Endothelial cell of umbilical vein (primary cell): ENCODE data around the gene ZNF425. TPM values are rescaled to one million over a fixed set of nuclear protein-coding genes. Genes with fewer than 3 reads are reported as not detected.

Experiments
- BruUV-seq: library from RNA; stranded (reverse); fragments of 400-500 nt; replicated peaks from 2 replicates; lab custom pipeline; 2021; lab: Mats Ljungman, UMichigan
- CTCF ChIA-PET: fragments of 300-600, 350-600 bp; sonication (Branson Sonifier 250); formaldehyde crosslinking; loops from one replicate; lab custom pipeline; 2021; ENCODE audit warnings: antibody characterized with exemption, inconsistent platforms; lab: Charles Lee
- POLR2A ChIA-PET: fragments of 300-600, 350-600 bp; sonication (Branson Sonifier 250); formaldehyde crosslinking; loops from one replicate; lab custom pipeline; 2021; ENCODE audit warnings: antibody characterized with exemption, inconsistent platforms; lab: Charles Lee
- DNase-seq: peaks from one replicate; pipeline ENCODE4 v3.0.0-alpha.2; 2011; ENCODE audit warnings: low read depth, low spot score
- FAIRE-seq: peaks from 2 replicates; lab custom pipeline; 2011; peaks lifted over from hg19 to GRCh38; lab: Jason Lieb, UNC
- H2AFZ ChIP-seq: 2 replicates; pipeline ENCODE4 v1.6.0; 2012; ENCODE audit warnings: low read depth, low read length, control low read depth, inconsistent platforms
- H3K27ac ChIP-seq: 2 replicates; pipeline ENCODE4 v1.5.1; 2011; ENCODE audit warnings: low read depth, mild to moderate bottlenecking, control low read depth, low read length, moderate library complexity; ENCODE audit not compliant: insufficient read depth
- H3K27me3 ChIP-seq, 2 experiments: 2 replicates each; pipeline versions ENCODE4 v1.6.0 to v1.6.1; 2011; ENCODE audit warnings: low read length in 2 of 2, mixed read lengths in 1 of 2; ENCODE audit not compliant: control insufficient read depth in 2 of 2, insufficient read depth in 2 of 2
- H3K36me3 ChIP-seq, 2 experiments: 2 replicates in 1 of 2; 3 replicates in 1 of 2; pipeline ENCODE4 v1.5.1; 2011; ENCODE audit warnings: low read length in 2 of 2, mild to moderate bottlenecking in 1 of 2, moderate library complexity in 1 of 2; ENCODE audit not compliant: control insufficient read depth in 2 of 2, insufficient read depth in 2 of 2; ENCODE audit errors: extremely low read depth in 1 of 2
- H3K4me1 ChIP-seq: 3 replicates; pipeline ENCODE4 v1.5.1; 2011; ENCODE audit warnings: mild to moderate bottlenecking, low read length; ENCODE audit not compliant: control insufficient read depth, insufficient read depth; ENCODE audit errors: extremely low read depth
- H3K4me2 ChIP-seq: 2 replicates; pipeline ENCODE4 v1.6.1; 2011; ENCODE audit warnings: low read length, control low read depth, mixed read lengths; ENCODE audit not compliant: insufficient read depth
- H3K4me3 ChIP-seq, 3 experiments: fragments of 200-600 bp in 1 of 3; sonication (generic), shearing (Covaris generic) in 1 of 3; replicated peaks in 1 of 3; 2 replicates each; pipeline ENCODE4 v1.5.1; 2011 to 2016; ENCODE audit warnings: control low read depth in 3 of 3, low read length in 3 of 3, mild to moderate bottlenecking in 2 of 3, inconsistent platforms in 1 of 3, low read depth in 1 of 3, moderate library complexity in 1 of 3; ENCODE audit not compliant: insufficient read depth in 1 of 3
- H3K79me2 ChIP-seq: 2 replicates; pipeline ENCODE4 v1.6.0; 2012; ENCODE audit warnings: low read length, inconsistent platforms; ENCODE audit not compliant: control insufficient read depth, insufficient read depth
- H3K9ac ChIP-seq: replicated peaks from 2 replicates; pipeline ENCODE3; 2011; ENCODE audit warnings: low read length, control low read depth; ENCODE audit not compliant: insufficient read depth; ENCODE audit errors: extremely low read depth
- H3K9me1 ChIP-seq: replicated peaks from 3 replicates; pipeline ENCODE4 v1.6.0; 2011; ENCODE audit warnings: mild to moderate bottlenecking, low read length; ENCODE audit not compliant: control insufficient read depth, insufficient read depth; ENCODE audit errors: extremely low read depth
- H3K9me3 ChIP-seq: replicated peaks from 2 replicates; pipeline ENCODE4 v1.5.1; 2012; ENCODE audit warnings: low read length, inconsistent platforms; ENCODE audit not compliant: control insufficient read depth, insufficient read depth
- H4K20me1 ChIP-seq: replicated peaks from 2 replicates; pipeline ENCODE3; 2011; ENCODE audit warnings: mild to moderate bottlenecking, low read length; ENCODE audit not compliant: control insufficient read depth, insufficient read depth; ENCODE audit errors: extremely low read depth
- JUN ChIP-seq: IDR thresholded peaks from 2 replicates; pipeline ENCODE4 v1.6.1; 2011; ENCODE audit warnings: borderline replicate concordance, low read depth; ENCODE audit not compliant: insufficient read length, insufficient read depth
- MYC ChIP-seq: IDR thresholded peaks from one replicate; pipeline ENCODE4 v1.6.1; 2011; ENCODE audit warnings: mild to moderate bottlenecking, low read depth, low read length
- POLR2A ChIP-seq: IDR thresholded peaks from 2 replicates; pipeline ENCODE4 v1.6.1; 2012; ENCODE audit warnings: low read depth, mild to moderate bottlenecking, control low read depth, low read length
- dilution Hi-C: fragments of 300-500 bp; cut with MboI; formaldehyde crosslinking; loops from one replicate; pipeline ENCODE4 v1.15.0; 2019; ENCODE audit warnings: low sequenced_read_pairs; ENCODE audit not compliant: extremely low pct_ligation_motif_present
- intact Hi-C: fragments of 100-400 bp; cut with micrococcal nuclease; formaldehyde crosslinking; loops from one replicate; pipeline ENCODE4 v1.10.0; 2022
- polyA plus RNA-seq, 4 experiments: library from polyadenylated mRNA; depleted of rRNA in 3 of 4; stranded (reverse) in 3 of 4; unstranded in 1 of 4; fragments of >200 nt; gene quantifications; 2 replicates each; pipeline versions ENCODE4 v1.2.1 to v1.2.3, GENCODE V29; 2011 to 2012; ENCODE audit warnings: missing spikeins in 1 of 4
- total RNA-seq: library from RNA; stranded (reverse); gene quantifications from 2 replicates; pipeline ENCODE4 v1.2.3, GENCODE V29; 2021
- TF ChIP-seq, protein P1 (sequence below), 2 donors: IDR thresholded peaks; 1 replicate in 1 of 2; 2 replicates in 1 of 2; pipeline ENCODE4 v1.5.1; 2011; ENCODE audit warnings: low read length in 2 of 2, mild to moderate bottlenecking in 2 of 2, moderate library complexity in 2 of 2, control low read depth in 1 of 2, inconsistent platforms in 1 of 2, low read depth in 1 of 2; ENCODE audit not compliant: insufficient read depth in 1 of 2; ENCODE audit errors: extremely low read depth in 1 of 2

The ZNF425 gene
- total and polyA plus RNA-seq, 2 donors (not counting 3 experiments of a cell fraction or from before 2014, with no cell fraction given): 0.68 to 0.93 TPM

DNA sequence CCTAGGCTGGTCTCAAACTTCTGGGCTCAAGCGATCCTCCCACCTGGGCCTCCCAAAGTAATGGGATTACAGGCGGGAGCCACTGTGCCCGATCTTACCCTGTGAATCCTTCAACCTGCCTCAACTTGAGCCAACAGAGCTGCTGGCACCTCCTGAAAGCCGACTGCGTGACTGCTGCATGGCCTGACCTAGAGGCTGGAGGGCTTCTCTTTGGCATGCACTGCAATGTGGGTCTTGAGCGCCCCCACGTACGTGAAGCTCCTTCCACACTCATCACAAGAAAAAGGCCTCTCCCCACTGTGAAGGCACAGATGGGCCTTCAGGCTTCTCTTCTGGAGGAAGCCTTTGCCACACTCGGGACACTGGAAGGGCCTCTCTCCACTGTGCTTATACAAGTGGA is 22.7 kb downstream of the ZNF425 start:
- POLR2A ChIA-PET: no interaction called here
- Histone ChIP-seq H3K9ac (no peak overlapping the region), H3K9me3 (no peaks in the 10 kb centered on the region), H3K27me3 (no peaks in the 10 kb centered on the region), H3K4me3 (no peak overlapping the region), H3K36me3 (no peaks in the 10 kb centered on the region), H3K79me2 (no peaks in the 10 kb centered on the region), H3K9me1 (no peaks in the 10 kb centered on the region), H4K20me1 (no peaks in the 10 kb centered on the region), H2AFZ (no peak overlapping the region), H3K27ac (no peak overlapping the region), H3K4me2 (no peak overlapping the region), H3K4me1 (no peaks in the 10 kb centered on the region)
- BruUV-seq: no TSS peak
- CTCF ChIA-PET: no interaction called here
- FAIRE-seq (no peak), DNase-seq (no peak)
- intact Hi-C loops (no loop called here), dilution Hi-C loops (no loop called here)
- TF ChIP-seq POLR2A (no peak), MYC (no peak), JUN (no peak)

DNA sequence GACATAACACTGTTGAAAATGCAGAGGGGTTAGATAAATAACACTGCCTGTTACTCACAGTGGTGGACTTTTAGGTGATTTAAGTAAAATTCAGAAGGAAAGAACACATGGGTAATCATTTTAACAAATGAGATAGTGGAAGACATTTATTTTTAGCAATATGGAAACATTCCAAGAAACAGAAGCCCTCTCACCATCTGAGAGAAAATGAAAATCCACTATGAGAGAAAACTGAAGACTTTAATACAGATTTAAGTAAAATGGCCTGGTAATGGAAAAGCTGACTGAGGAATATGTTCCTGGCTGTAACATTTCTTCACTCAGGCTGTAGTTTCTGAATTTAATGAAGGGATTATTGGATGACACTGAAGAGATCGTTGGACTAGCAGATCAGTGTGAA is 23.5 kb downstream of the ZNF425 start:
- FAIRE-seq (no peak), DNase-seq (no peak)
- no TSS peak for BruUV-seq
- H3K4me3 ChIP-seq: no peak overlapping the region
- dilution Hi-C loops: no loop called here
- no peak overlapping the region for H2AFZ ChIP-seq
- intact Hi-C loops: no loop called here
- TF ChIP-seq, protein P1, sequence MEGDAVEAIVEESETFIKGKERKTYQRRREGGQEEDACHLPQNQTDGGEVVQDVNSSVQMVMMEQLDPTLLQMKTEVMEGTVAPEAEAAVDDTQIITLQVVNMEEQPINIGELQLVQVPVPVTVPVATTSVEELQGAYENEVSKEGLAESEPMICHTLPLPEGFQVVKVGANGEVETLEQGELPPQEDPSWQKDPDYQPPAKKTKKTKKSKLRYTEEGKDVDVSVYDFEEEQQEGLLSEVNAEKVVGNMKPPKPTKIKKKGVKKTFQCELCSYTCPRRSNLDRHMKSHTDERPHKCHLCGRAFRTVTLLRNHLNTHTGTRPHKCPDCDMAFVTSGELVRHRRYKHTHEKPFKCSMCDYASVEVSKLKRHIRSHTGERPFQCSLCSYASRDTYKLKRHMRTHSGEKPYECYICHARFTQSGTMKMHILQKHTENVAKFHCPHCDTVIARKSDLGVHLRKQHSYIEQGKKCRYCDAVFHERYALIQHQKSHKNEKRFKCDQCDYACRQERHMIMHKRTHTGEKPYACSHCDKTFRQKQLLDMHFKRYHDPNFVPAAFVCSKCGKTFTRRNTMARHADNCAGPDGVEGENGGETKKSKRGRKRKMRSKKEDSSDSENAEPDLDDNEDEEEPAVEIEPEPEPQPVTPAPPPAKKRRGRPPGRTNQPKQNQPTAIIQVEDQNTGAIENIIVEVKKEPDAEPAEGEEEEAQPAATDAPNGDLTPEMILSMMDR (IDR thresholded peaks at IDR 0.05; ENCODE audit: extremely low read depth in 1 of 2, insufficient read depth in 1 of 2, low read depth in 1 of 2, low read length in 2 of 2): no peak
- TF ChIP-seq MYC: no peak
- no peak for TF ChIP-seq JUN
- H3K27me3 ChIP-seq: no peaks in the 10 kb centered on the region
- no peak overlapping the region for H3K4me2 ChIP-seq
- ChIA-PET CTCF (no interaction called here), POLR2A (no interaction called here)
- H3K27ac ChIP-seq: no peak overlapping the region
- no peaks in the 10 kb centered on the region for H3K36me3 ChIP-seq
- H3K9me3 ChIP-seq: no peaks in the 10 kb centered on the region
- H3K4me1 ChIP-seq: no peaks in the 10 kb centered on the region
- no peak overlapping the region for H3K9ac ChIP-seq
- no peaks in the 10 kb centered on the region for H3K79me2 ChIP-seq
- no peaks in the 10 kb centered on the region for H4K20me1 ChIP-seq
- H3K9me1 ChIP-seq: no peaks in the 10 kb centered on the region
